H1 (cell line): ENCODE measurements around the gene NQO2. TPM values are rescaled to one million over a fixed set of nuclear protein-coding genes. Genes with fewer than 3 reads are reported as not detected.

ENCODE experiments used
- CTCF ChIA-PET: fragments of 300-600 bp; sonication (Branson Sonifier 250); formaldehyde crosslinking; loops from one replicate; lab custom pipeline; 2021; ENCODE audit not compliant: partially characterized antibody; lab: Charles Lee
- POLR2A ChIA-PET: fragments of 300-600 bp; sonication (Branson Sonifier 250); formaldehyde crosslinking; loops from one replicate; lab custom pipeline; 2021; ENCODE audit warnings: inconsistent platforms; ENCODE audit not compliant: partially characterized antibody; lab: Charles Lee
- DNase-seq, 2 experiments: peaks; one replicate each; pipeline versions ENCODE4 v3.0.0 to v3.0.0-alpha.2; 2010 to 2022; ENCODE audit warnings: low spot score in 2 of 2, low read depth in 1 of 2, mixed read lengths in 1 of 2
- FAIRE-seq: peaks from 2 replicates; lab custom pipeline; 2011; peaks lifted over from hg19 to GRCh38; lab: Jason Lieb, UNC
- H2AFZ ChIP-seq: 2 replicates; pipeline ENCODE4 v1.8.1; 2012; ENCODE audit warnings: low read length, inconsistent platforms
- H2AK5ac ChIP-seq: 2 replicates; pipeline ENCODE4 v1.6.1; 2013; ENCODE audit warnings: low read depth, low read length
- H2BK120ac ChIP-seq: replicated peaks from 2 replicates; pipeline ENCODE3; 2013; ENCODE audit warnings: low read depth, low read length, inconsistent platforms
- H2BK12ac ChIP-seq: 2 replicates; pipeline ENCODE4 v1.6.1; 2013; ENCODE audit warnings: low read depth, low read length
- H2BK15ac ChIP-seq: 2 replicates; pipeline ENCODE4 v1.6.1; 2013; ENCODE audit warnings: low read length
- H2BK20ac ChIP-seq: 2 replicates; pipeline ENCODE4 v1.6.1; 2013; ENCODE audit warnings: low read length
- H2BK5ac ChIP-seq: 2 replicates; pipeline ENCODE4 v1.6.1; 2013; ENCODE audit warnings: low read depth, low read length
- H3K14ac ChIP-seq: 2 replicates; pipeline ENCODE4 v1.6.1; 2013; ENCODE audit warnings: inconsistent platforms; ENCODE audit not compliant: insufficient read length
- H3K18ac ChIP-seq: 2 replicates; pipeline ENCODE4 v1.6.1; 2013; ENCODE audit warnings: low read length; ENCODE audit errors: extremely low read depth
- H3K23ac ChIP-seq: 2 replicates; pipeline ENCODE4 v1.6.1; 2013; ENCODE audit warnings: inconsistent platforms; ENCODE audit not compliant: insufficient read length
- H3K23me2 ChIP-seq: 2 replicates; pipeline ENCODE4 v1.6.1; 2013; ENCODE audit warnings: low read depth, low read length
- H3K27ac ChIP-seq: 2 replicates; pipeline ENCODE4 v1.6.1; 2011; ENCODE audit warnings: low read depth, low read length, inconsistent platforms
- H3K27me3 ChIP-seq, 4 experiments: replicated peaks in 1 of 4; 1 replicate in 1 of 4; 2 replicates in 3 of 4; pipeline versions ENCODE4 v1.6.1 to v1.8.1; 2011 to 2013; ENCODE audit warnings: low read length in 3 of 4, mild to moderate bottlenecking in 3 of 4, inconsistent platforms in 2 of 4, mixed read lengths in 2 of 4, moderate library complexity in 1 of 4; ENCODE audit not compliant: control insufficient read depth in 3 of 4, insufficient read depth in 3 of 4; ENCODE audit errors: extremely low read depth in 1 of 4
- H3K36me3 ChIP-seq, 4 experiments: 2 replicates each; pipeline versions ENCODE4 v1.6.1 to v1.8.1; 2011 to 2013; ENCODE audit warnings: mild to moderate bottlenecking in 4 of 4, low read length in 3 of 4, moderate library complexity in 2 of 4, control low read depth in 1 of 4, inconsistent platforms in 1 of 4; ENCODE audit not compliant: insufficient read depth in 4 of 4, control insufficient read depth in 2 of 4
- H3K4ac ChIP-seq: replicated peaks from 2 replicates; pipeline ENCODE3; 2013; ENCODE audit warnings: low read length, low read depth, mixed read lengths, inconsistent platforms; ENCODE audit not compliant: insufficient read length
- H3K4me1 ChIP-seq, 4 experiments: replicated peaks in 1 of 4; 1 replicate in 1 of 4; 2 replicates in 3 of 4; pipeline versions ENCODE4 v1.6.1 to v1.8.1; 2011 to 2013; ENCODE audit warnings: low read length in 3 of 4, inconsistent platforms in 2 of 4, mixed read lengths in 1 of 4; ENCODE audit not compliant: insufficient read depth in 4 of 4, control insufficient read depth in 3 of 4
- H3K4me2 ChIP-seq, 2 experiments: 2 replicates each; pipeline versions ENCODE4 v1.6.1 to v1.8.1; 2011 to 2013; ENCODE audit warnings: low read depth in 2 of 2, low read length in 2 of 2, control low read depth in 1 of 2, inconsistent platforms in 1 of 2, mild to moderate bottlenecking in 1 of 2; ENCODE audit not compliant: insufficient read depth in 1 of 2
- H3K4me3 ChIP-seq, 4 experiments: fragments of 200-600, 300-600 bp in 1 of 4; sonication (generic), shearing (Covaris generic), sonication (Bioruptor Twin) in 1 of 4; 2 replicates each; pipeline versions ENCODE4 v1.5.1 to v1.8.1; 2011 to 2016; ENCODE audit warnings: low read length in 4 of 4, low read depth in 3 of 4, control low read depth in 2 of 4, inconsistent platforms in 2 of 4, mild to moderate bottlenecking in 2 of 4, mixed read lengths in 1 of 4, moderate library complexity in 1 of 4; ENCODE audit not compliant: insufficient read depth in 2 of 4; ENCODE audit errors: extremely low read depth in 1 of 4
- H3K56ac ChIP-seq: replicated peaks from 2 replicates; pipeline ENCODE3; 2013; ENCODE audit warnings: low read depth, mild to moderate bottlenecking, mixed read lengths, low read length, inconsistent platforms; ENCODE audit not compliant: insufficient read length
- H3K79me1 ChIP-seq: 2 replicates; pipeline ENCODE4 v1.6.1; 2013; ENCODE audit warnings: low read depth, low read length, control low read depth
- H3K79me2 ChIP-seq, 2 experiments: 2 replicates each; pipeline versions ENCODE4 v1.6.1 to v1.8.1; 2012 to 2013; ENCODE audit warnings: low read length in 2 of 2, mild to moderate bottlenecking in 2 of 2, inconsistent platforms in 1 of 2; ENCODE audit not compliant: insufficient read depth in 2 of 2, control insufficient read depth in 1 of 2
- H3K9ac ChIP-seq, 4 experiments: replicated peaks in 1 of 4; 1 replicate in 1 of 4; 2 replicates in 3 of 4; pipeline versions ENCODE4 v1.6.1 to v1.8.1; 2011 to 2013; ENCODE audit warnings: low read depth in 3 of 4, low read length in 3 of 4, control low read depth in 2 of 4, mild to moderate bottlenecking in 2 of 4, moderate library complexity in 2 of 4, inconsistent platforms in 1 of 4; ENCODE audit errors: extremely low read depth in 1 of 4
- H3K9me3 ChIP-seq, 2 experiments: 2 replicates each; pipeline versions ENCODE4 v1.6.1 to v1.8.1; 2012 to 2013; ENCODE audit warnings: mild to moderate bottlenecking in 2 of 2, moderate library complexity in 2 of 2, control low read depth in 1 of 2, inconsistent platforms in 1 of 2, low read depth in 1 of 2, low read length in 1 of 2, mixed read lengths in 1 of 2; ENCODE audit not compliant: insufficient read depth in 2 of 2
- H4K20me1 ChIP-seq, 2 experiments: replicated peaks in 1 of 2; 2 replicates each; pipeline versions ENCODE3 to v1.8.1; 2011 to 2013; ENCODE audit warnings: inconsistent platforms in 2 of 2, low read length in 2 of 2, mild to moderate bottlenecking in 1 of 2; ENCODE audit not compliant: insufficient read depth in 2 of 2, control insufficient read depth in 1 of 2
- H4K5ac ChIP-seq: 2 replicates; pipeline ENCODE4 v1.6.1; 2013; ENCODE audit warnings: low read length, low read depth, mixed read lengths, inconsistent platforms; ENCODE audit not compliant: insufficient read length
- H4K8ac ChIP-seq: 2 replicates; pipeline ENCODE4 v1.8.0; 2013; ENCODE audit warnings: mild to moderate bottlenecking, moderate library complexity, low read length, inconsistent platforms; ENCODE audit not compliant: insufficient read depth; ENCODE audit errors: extremely low read depth
- H4K91ac ChIP-seq: replicated peaks from 2 replicates; pipeline ENCODE3; 2013; ENCODE audit warnings: low read length, mixed read lengths, inconsistent platforms; ENCODE audit not compliant: insufficient read length
- BRCA1 ChIP-seq: IDR thresholded peaks from 2 replicates; pipeline ENCODE4 v1.6.1; 2012; ENCODE audit warnings: low read depth, low read length, improper control_type of control experiment
- WGBS, 2 experiments: shearing (Covaris generic) in 1 of 2; methylation state at CpG; one replicate each; pipeline versions ENCODE4 v1.1.6 to v1.1.7; 2013 to 2015; ENCODE audit warnings: low lambda C conversion rate in 2 of 2, mixed read lengths in 2 of 2, inconsistent platforms in 1 of 2, low coverage in 1 of 2, missing lambda C conversion rate in 1 of 2; ENCODE audit not compliant: insufficient replicate concordance in 2 of 2, insufficient coverage in 1 of 2, insufficient read length in 1 of 2; ENCODE audit errors: extremely low coverage in 1 of 2, missing lambda C conversion rate in 1 of 2; 5-methylcytosine and 5-hydroxymethylcytosine counted together
- polyA plus RNA-seq, 7 experiments: library from polyadenylated mRNA; depleted of rRNA in 3 of 7; stranded (reverse) in 5 of 7; unstranded in 2 of 7; fragments of >200 nt in 5 of 7; fragments of 200-250 nt in 2 of 7; gene quantifications; 1 replicate in 5 of 7; 2 replicates in 1 of 7; 4 replicates in 1 of 7; pipeline versions ENCODE4 v1.2.1 to v1.2.3, GENCODE V29; 2011 to 2013; ENCODE audit warnings: missing spikeins in 2 of 7, mixed read lengths in 2 of 7
- total RNA-seq: library from RNA; stranded (reverse); fragmentation: NEBNext Ultra II Directional; extraction: Animal tissue kit (Norgen Biotek cat#: 25700); gene quantifications from 2 replicates; pipeline ENCODE4 v1.2.1, GENCODE V29; 2021

Gene NQO2
- total and polyA plus RNA-seq, 2 of the 8 experiments (the other 6 are each of a cell fraction or from before 2014, with no cell fraction given): 135 to 168 TPM

GRCh38 chr6:2976060-2976459 is 23.6 kb upstream of the NQO2 start:
- H2BK15ac ChIP-seq: no peak overlapping the region
- H3K23ac ChIP-seq: no peak overlapping the region
- H4K20me1 ChIP-seq: no peaks in the 10 kb centered on the region
- H3K36me3 ChIP-seq: no peaks in the 10 kb centered on the region
- no peak overlapping the region for H3K9ac ChIP-seq
- FAIRE-seq (no peak), DNase-seq (no peak)
- H3K79me1 ChIP-seq: no peaks in the 10 kb centered on the region
- ChIA-PET CTCF (interaction anchor here (0.7 to 9.3 kb wide), 5 partner anchors 9 to 213 kb away, joined by 3 to 54 read pairs (median 3); no protein-coding TSS in a partner anchor), POLR2A (interaction anchor here (1.0 to 1.3 kb wide), 4 partner anchors 9 to 256 kb away, joined by 3 to 5 read pairs (median 3); no protein-coding TSS in a partner anchor)
- 0 out of 2 replicates have a peak overlapping the region, but pooled peaks have one; percentile 27 for H2BK20ac ChIP-seq
- H3K4me3 ChIP-seq: no peak overlapping the region
- H3K23me2 ChIP-seq: peaks cover 3% of the 10 kb centered on the region; the same call in 1 of the 2 replicates
- no peaks in the 10 kb centered on the region for H3K79me2 ChIP-seq
- no peak overlapping the region for H4K5ac ChIP-seq
- no peak overlapping the region for H4K91ac ChIP-seq
- H2AFZ ChIP-seq: no peak overlapping the region
- no peak overlapping the region for H2AK5ac ChIP-seq
- H3K18ac ChIP-seq: no peak overlapping the region
- 94% methylated on average over 5 of the region's 5 CpGs; no CpG with 5 or more reads in 1 of the 2 experiments for WGBS, 2 experiments
- no peak overlapping the region for H3K14ac ChIP-seq
- H3K4me2 ChIP-seq: no peak overlapping the region
- H3K9me3 ChIP-seq: no peaks in the 10 kb centered on the region
- H2BK12ac ChIP-seq: no peak overlapping the region
- H3K4ac ChIP-seq: no peak overlapping the region
- H3K27ac ChIP-seq: no peak overlapping the region
- H4K8ac ChIP-seq: no peak overlapping the region
- H3K4me1 ChIP-seq: peaks cover 0 to 6% (median 0%) of the 10 kb centered on the region in 4 experiments; a peak in 2 of 7 replicates
- no peak overlapping the region for H2BK120ac ChIP-seq
- no peak overlapping the region for H3K56ac ChIP-seq
- TF ChIP-seq BRCA1: no peak
- H2BK5ac ChIP-seq: no peak overlapping the region
- peaks cover 0 to 2% (median 0%) of the 10 kb centered on the region in 4 experiments; a peak in 1 of 7 replicates for H3K27me3 ChIP-seq
